ENCODE results near the gene LRRC56.

The LRRC56 gene

GRCh38 chr11:536841-537621 is at the start of gene LRRC56:
LRRC56 (plus strand) TSS chr11:537527; CDS start chr11:540685, 3,158 bp downstream.
- peak; percentile 69 to 87 for DNase-seq

GRCh38 chr11:487571-488021 is 49.7 kb upstream of the LRRC56 start:
- no peak for DNase-seq

GRCh38 chr11:488062-488461 is 49.3 kb upstream of the LRRC56 start:
- no peak for DNase-seq

- no peak for DNase-seq
Observed at GRCh38 chr11:488579-488978, 48.7 kb upstream of the LRRC56 start.

- no peak for DNase-seq
Observed at GRCh38 chr11:488992-489391, 48.3 kb upstream of the LRRC56 start.

GRCh38 chr11:489610-490185 is 47.6 kb upstream of the LRRC56 start:
- no peak for DNase-seq

GRCh38 chr11:490186-490929 is 47.0 kb upstream of the LRRC56 start:
- no peak for DNase-seq

- no peak for DNase-seq
Observed at GRCh38 chr11:490930-491260, 46.4 kb upstream of the LRRC56 start.

- DNase-seq: no peak
Observed at GRCh38 chr11:491358-491757, 46.0 kb upstream of the LRRC56 start.

GRCh38 chr11:492427-493226 is 44.7 kb upstream of the LRRC56 start:
- DNase-seq: peak; percentile 83 to 91

GRCh38 chr11:494761-495536 is 42.4 kb upstream of the LRRC56 start:
- peak in 1 of 2 experiments; percentile 71 for DNase-seq

- DNase-seq: no peak
Observed at GRCh38 chr11:495537-495931, 41.8 kb upstream of the LRRC56 start.

GRCh38 chr11:496834-497564 is 40.3 kb upstream of the LRRC56 start:
- no peak for DNase-seq

GRCh38 chr11:497565-498296 is 39.6 kb upstream of the LRRC56 start:
- no peak for DNase-seq

GRCh38 chr11:498297-499181 is 38.8 kb upstream of the LRRC56 start:
- DNase-seq: no peak

GRCh38 chr11:499201-500076 is 37.9 kb upstream of the LRRC56 start:
- no peak for DNase-seq

GRCh38 chr11:501001-501682 is 36.2 kb upstream of the LRRC56 start:
- no peak for DNase-seq

GRCh38 chr11:501683-502287 is 35.5 kb upstream of the LRRC56 start:
- no peak for DNase-seq

All from NCI-H524 (cell line).